ENCODE data around the gene ART4.

GRCh38 chr12:14827043-14827442 lies 16.3 kb downstream of the ART4 start:
- TF ChIP-seq YY1 (IDR thresholded peaks at IDR 0.05; ENCODE audit: extremely low read depth, insufficient replicate concordance, low read depth, low read length): no peak
- no peak for TF ChIP-seq POLR2A (IDR thresholded peaks at IDR 0.05; ENCODE audit: borderline replicate concordance, extremely low read depth, insufficient read depth, insufficient read length)
- no peak for TF ChIP-seq CTCF (IDR thresholded peaks at IDR 0.05 in 2 of 3, conservative IDR thresholded peaks at IDR 0.05 in 1 of 3; ENCODE audit: borderline replicate concordance in 1 of 3, insufficient read depth in 1 of 3, low read depth in 2 of 3, low read length in 2 of 3)
